K562 (cell line): ENCODE measurements around the gene AGAP3. TPM values are rescaled to one million over a fixed set of nuclear protein-coding genes. Genes with fewer than 3 reads are reported as not detected.

Experiments
- ATAC-seq: fragments of 200-7000 bp; cut with Tn5 transposase; 3 replicates; pipeline ENCODE4 v1.9.1; 2020; ENCODE audit warnings: moderate library complexity
- BruUV-seq: library from RNA; stranded (reverse); fragments of 400-500 nt; replicated peaks from 2 replicates; lab custom pipeline; 2021; lab: Mats Ljungman, UMichigan
- CTCF ChIA-PET: fragments of 300-600 bp; formaldehyde crosslinking; extraction: SDS; loops from one replicate; lab custom pipeline; 2021; ENCODE audit warnings: low intra/inter-chr PET ratio; lab: Yijun Ruan, JAX
- POLR2A ChIA-PET: fragments of 300-600, 350-650 bp; sonication (Branson Sonifier 250); formaldehyde crosslinking; extraction: SDS; loops from one replicate; lab custom pipeline; 2021; ENCODE audit warnings: antibody characterized with exemption, inconsistent platforms; lab: Yijun Ruan, JAX
- DNase-seq, 4 experiments: peaks; one replicate each; pipeline versions ENCODE4 v3.0.0 to v3.0.0-alpha.2; 2011 to 2018; ENCODE audit warnings: low spot score in 3 of 4, mixed read lengths in 3 of 4; ENCODE audit errors: extremely low read depth in 1 of 4
- FAIRE-seq: peaks from 2 replicates; lab custom pipeline; 2011; peaks lifted over from hg19 to GRCh38; lab: Jason Lieb, UNC
- H2AFZ ChIP-seq: 2 replicates; pipeline ENCODE4 v1.6.0; 2011; ENCODE audit warnings: low read depth, low read length, control low read depth, inconsistent platforms
- H3K27ac ChIP-seq: fragments of 200-600 bp; 3 replicates; pipeline ENCODE4 v1.8.0; 2011; ENCODE audit warnings: low read depth, mild to moderate bottlenecking, control low read depth, inconsistent platforms, low read length, moderate library complexity, mixed read lengths; ENCODE audit errors: extremely low read depth
- H3K27me3 ChIP-seq, 2 experiments: fragments of 300-600 bp in 1 of 2; 2 replicates in 1 of 2; 3 replicates in 1 of 2; pipeline versions ENCODE4 v1.6.0 to v1.8.0; 2011; ENCODE audit warnings: inconsistent platforms in 2 of 2, low read length in 2 of 2, mild to moderate bottlenecking in 1 of 2, mixed read lengths in 1 of 2, moderate library complexity in 1 of 2; ENCODE audit not compliant: control insufficient read depth in 2 of 2, insufficient read depth in 2 of 2
- H3K36me3 ChIP-seq: fragments of 300-600 bp; 3 replicates; pipeline ENCODE4 v1.8.0; 2011; ENCODE audit warnings: mild to moderate bottlenecking, low read length, inconsistent platforms; ENCODE audit not compliant: control insufficient read depth, insufficient read depth
- H3K4me1 ChIP-seq, 2 experiments: fragments of 200-600 bp in 1 of 2; replicated peaks in 1 of 2; 2 replicates in 1 of 2; 3 replicates in 1 of 2; pipeline versions ENCODE4 v1.5.1 to v1.8.0; 2011; ENCODE audit warnings: inconsistent platforms in 2 of 2, low read length in 2 of 2, mild to moderate bottlenecking in 1 of 2, mixed read lengths in 1 of 2, moderate library complexity in 1 of 2; ENCODE audit not compliant: control insufficient read depth in 2 of 2, insufficient read depth in 2 of 2
- H3K4me2 ChIP-seq: 2 replicates; pipeline ENCODE4 v1.6.1; 2011; ENCODE audit warnings: low read length, control low read depth, inconsistent platforms, mixed read lengths; ENCODE audit not compliant: insufficient read depth
- H3K4me3 ChIP-seq: fragments of 200-600 bp; sonication (generic), shearing (Covaris generic); 2 replicates; pipeline ENCODE4 v1.5.1; 2016; ENCODE audit warnings: control low read depth, inconsistent platforms
- H3K79me2 ChIP-seq: fragments of 200-600 bp; 3 replicates; pipeline ENCODE4 v1.8.0; 2011; ENCODE audit warnings: low read length, inconsistent platforms; ENCODE audit not compliant: control insufficient read depth, insufficient read depth
- H3K9ac ChIP-seq, 2 experiments: 2 replicates each; pipeline versions ENCODE4 v1.6.0 to v1.6.1; 2011; ENCODE audit warnings: low read depth in 2 of 2, low read length in 2 of 2, control low read depth in 1 of 2, inconsistent platforms in 1 of 2, mild to moderate bottlenecking in 1 of 2, mixed read lengths in 1 of 2; ENCODE audit not compliant: insufficient read depth in 1 of 2
- H3K9me1 ChIP-seq: one replicate; pipeline ENCODE4 v1.6.0; 2011; ENCODE audit warnings: inconsistent platforms, mild to moderate bottlenecking, low read length, moderate library complexity; ENCODE audit not compliant: control insufficient read depth, insufficient read depth
- H3K9me3 ChIP-seq: replicated peaks from 2 replicates; pipeline ENCODE4 v1.5.1; 2011; ENCODE audit warnings: low read depth, low read length, inconsistent platforms; ENCODE audit not compliant: control insufficient read depth, insufficient read depth
- H4K20me1 ChIP-seq: replicated peaks from 2 replicates; pipeline ENCODE4 v1.6.1; 2011; ENCODE audit warnings: low read length, inconsistent platforms, mixed read lengths; ENCODE audit not compliant: control insufficient read depth, insufficient read depth
- DDX20 ChIP-seq: fragments of 450-650 bp; IDR thresholded peaks from 2 replicates; pipeline ENCODE4 v1.6.1; 2016; ENCODE audit warnings: missing genetic modification characterization, low read depth, mild to moderate bottlenecking, missing compliant biosample characterization, moderate library complexity
- GMEB1 ChIP-seq: fragments of 250-450 bp; sonication (Bioruptor Pico); IDR thresholded peaks from 2 replicates; pipeline ENCODE4 v1.4.0; 2020; ENCODE audit warnings: mild to moderate bottlenecking
- HDAC8 ChIP-seq: fragments of 450-650 bp; IDR thresholded peaks from 2 replicates; pipeline ENCODE4 v1.6.1; 2016; ENCODE audit warnings: mild to moderate bottlenecking, missing genetic modification characterization, moderate library complexity, missing compliant biosample characterization
- HNRNPK ChIP-seq: fragments of 200-400 bp; formaldehyde crosslinking; IDR thresholded peaks from one replicate; pipeline ENCODE4 v1.6.1; 2018; ENCODE audit warnings: mild to moderate bottlenecking, low read depth, low read length; ENCODE audit not compliant: poor library complexity, severe bottlenecking
- LARP7 ChIP-seq: fragments of 450-650 bp; IDR thresholded peaks from 2 replicates; pipeline ENCODE4 v1.6.1; 2016
- MYC ChIP-seq, 2 experiments: fragments of 250-450 bp in 1 of 2; sonication (Bioruptor Pico) in 1 of 2; IDR thresholded peaks; 2 replicates each; pipeline versions ENCODE4 v1.5.1 to v1.6.1; 2012 to 2021; ENCODE audit warnings: low read depth in 2 of 2, borderline replicate concordance in 1 of 2, improper control_type of control experiment in 1 of 2, low read length in 1 of 2, mild to moderate bottlenecking in 1 of 2, moderate library complexity in 1 of 2
- PRMT5 ChIP-seq: sonication (generic); formaldehyde crosslinking; IDR thresholded peaks from 2 replicates; pipeline ENCODE4 v1.5.0; 2020; ENCODE audit warnings: missing genetic modification reagents
- ZNF41 ChIP-seq: fragments of 250-450 bp; sonication (Bioruptor Pico); conservative IDR thresholded peaks from 2 replicates; pipeline ENCODE4 v1.4.0; 2020; ENCODE audit warnings: mild to moderate bottlenecking
- ZNF444 ChIP-seq: fragments of 250-450 bp; sonication (Bioruptor Pico); IDR thresholded peaks from 2 replicates; pipeline ENCODE4 v1.4.0; 2020; ENCODE audit warnings: mild to moderate bottlenecking, moderate library complexity
- ZNF507 ChIP-seq: conservative IDR thresholded peaks from 2 replicates; pipeline ENCODE4 v1.6.1; 2017; ENCODE audit warnings: missing genetic modification characterization, missing compliant biosample characterization
- ZNF583 ChIP-seq: fragments of 250-450 bp; sonication (Bioruptor Pico); IDR thresholded peaks from 2 replicates; pipeline ENCODE4 v1.4.0; 2020
- ZNF589 ChIP-seq: fragments of 200-800 bp; sonication (Bioruptor generic); IDR thresholded peaks from 2 replicates; pipeline ENCODE4 v1.6.1; 2016; ENCODE audit warnings: low read depth, missing genetic modification characterization, missing compliant biosample characterization
- ZNF644 ChIP-seq: fragments of 200-800 bp; sonication (Bioruptor generic); IDR thresholded peaks from 2 replicates; pipeline ENCODE4 v1.6.1; 2016; ENCODE audit warnings: low read depth, missing genetic modification characterization, missing compliant biosample characterization
- ZNF780A ChIP-seq: fragments of 250-450 bp; sonication (Bioruptor Pico); IDR thresholded peaks from 2 replicates; pipeline ENCODE4 v1.5.0; 2021; ENCODE audit warnings: mild to moderate bottlenecking
- WGBS: fragments of 100-300 bp; shearing (Covaris generic); methylation state at CpG from one replicate; pipeline ENCODE4 v1.1.6; 2016; ENCODE audit warnings: low coverage, mixed read lengths; ENCODE audit not compliant: insufficient coverage; ENCODE audit errors: missing lambda C conversion rate; 5-methylcytosine and 5-hydroxymethylcytosine counted together
- in situ Hi-C: fragments of 300-500 bp; cut with MboI; formaldehyde crosslinking; loops from 4 replicates; pipeline ENCODE4 v1.15.0; 2018; ENCODE audit warnings: inconsistent platforms, mixed read lengths
- intact Hi-C: fragments of 100-400 bp; cut with micrococcal nuclease; formaldehyde crosslinking; loops from 2 replicates; pipeline ENCODE4 v1.14.2; 2022
- polyA plus RNA-seq, 8 experiments: library from polyadenylated mRNA; depleted of rRNA in 4 of 8; stranded (reverse) in 5 of 8; unstranded in 3 of 8; fragments of >200 nt; fragmentation: Nextera tagmentation in 2 of 8; fragmentation: Illumina TruSeq in 1 of 8; extraction: Ambion mirVana in 2 of 8; extraction: Trizol in 1 of 8; gene quantifications; 2 replicates each; pipeline versions ENCODE4 v1.2.1 to v1.2.3, GENCODE V29; 2011 to 2014; ENCODE audit warnings: inconsistent platforms in 1 of 8, missing spikeins in 1 of 8
- total RNA-seq, 7 experiments: library from RNA; depleted of rRNA in 6 of 7; stranded (reverse); fragments of >200 nt in 6 of 7; fragmentation: Illumina TruSeq in 2 of 7; extraction: Trizol in 2 of 7; gene quantifications; 2 replicates each; pipeline versions ENCODE4 v1.2.1 to v1.2.3, GENCODE V29; 2011 to 2021; ENCODE audit warnings: low replicate concordance in 1 of 7
- TF ChIP-seq, protein P1 (sequence below): sonication (generic); formaldehyde crosslinking; IDR thresholded peaks from 2 replicates; pipeline ENCODE4 v1.8.0; 2022; ENCODE audit warnings: mild to moderate bottlenecking, missing genetic modification reagents

AGAP3 gene
- total and polyA plus RNA-seq, 9 of the 15 experiments (the other 6 are each of a cell fraction or from before 2014, with no cell fraction given): 3.4 to 208 (median 62.2) TPM

DNA sequence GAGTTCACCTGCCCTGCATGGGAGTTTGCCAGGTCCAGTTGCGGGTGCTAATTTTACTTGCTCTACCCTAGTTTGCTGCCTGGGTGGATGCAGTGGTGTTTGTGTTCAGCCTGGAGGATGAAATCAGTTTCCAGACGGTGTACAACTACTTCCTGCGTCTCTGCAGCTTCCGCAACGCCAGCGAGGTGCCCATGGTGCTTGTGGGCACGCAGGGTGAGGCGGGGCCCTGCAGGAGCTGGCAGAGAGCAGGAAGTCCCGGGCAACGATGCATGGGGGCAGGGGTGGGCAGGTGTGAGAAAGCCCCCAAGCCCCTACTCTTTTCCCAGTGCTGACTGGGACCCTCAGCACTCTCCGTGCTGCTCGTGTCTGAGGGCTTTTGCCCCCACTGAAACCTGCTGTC, 31.3 kb downstream of the AGAP3 start:
- in situ Hi-C loops: no loop called here
- POLR2A ChIA-PET: interaction anchor here (0.6 to 1.2 kb wide), 3 partner anchors 19 to 66 kb away, joined by 3 to 5 read pairs (median 3); no protein-coding TSS in a partner anchor

More for the DNA sequence above, 31.3 kb downstream of the AGAP3 start:
- peaks cover 33% of the 10 kb centered on the region for H3K79me2 ChIP-seq
- intact Hi-C loops: no loop called here
- 96% methylated on average over 12 of the region's 12 CpGs for WGBS
- no peak overlapping the region for H3K4me3 ChIP-seq
- no TSS peak for BruUV-seq
- FAIRE-seq: no peak
- DNase-seq: no peak
- H3K4me1 ChIP-seq: peaks cover 15 to 59% of the 10 kb centered on the region in 2 experiments
- no peak for ATAC-seq
- CTCF ChIA-PET: no interaction called here
- H2AFZ ChIP-seq: no peak overlapping the region
- H4K20me1 ChIP-seq: peaks cover 39% of the 10 kb centered on the region
- no peak overlapping the region for H3K27ac ChIP-seq
- H3K27me3 ChIP-seq: no peaks in the 10 kb centered on the region
- peaks cover 88% of the 10 kb centered on the region; the same call in 2 of the 3 replicates for H3K36me3 ChIP-seq
- no peak for TF ChIP-seq ZNF644
- no peak for TF ChIP-seq LARP7
- no peak for TF ChIP-seq MYC (IDR thresholded peaks at IDR 0.05; ENCODE audit: low read depth, low read length)
- no peak for TF ChIP-seq MYC (CRISPR knock-in tag; IDR thresholded peaks at IDR 0.05; ENCODE audit: borderline replicate concordance, low read depth)
- no peak for TF ChIP-seq ZNF444 (CRISPR knock-in tag)
- TF ChIP-seq ZNF507 (tag): no peak
- TF ChIP-seq DDX20 (tag): no peak
- TF ChIP-seq, protein P1, sequence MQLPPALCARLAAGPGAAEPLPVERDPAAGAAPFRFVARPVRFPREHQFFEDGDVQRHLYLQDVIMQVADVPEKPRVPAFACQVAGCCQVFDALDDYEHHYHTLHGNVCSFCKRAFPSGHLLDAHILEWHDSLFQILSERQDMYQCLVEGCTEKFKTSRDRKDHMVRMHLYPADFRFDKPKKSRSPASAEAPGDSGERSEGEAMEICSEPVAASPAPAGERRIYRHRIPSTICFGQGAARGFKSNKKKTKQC (CRISPR knock-in tag): no peak
- TF ChIP-seq ZNF41 (CRISPR knock-in tag): no peak
- no peak for TF ChIP-seq HNRNPK
- TF ChIP-seq ZNF780A (CRISPR knock-in tag): no peak
- no peak for TF ChIP-seq HDAC8
- TF ChIP-seq ZNF583: no peak
- TF ChIP-seq PRMT5 (CRISPR knock-in tag): no peak
- no peak for TF ChIP-seq ZNF589 (CRISPR knock-in tag)
- no peak for TF ChIP-seq GMEB1 (CRISPR knock-in tag)
- H3K9ac ChIP-seq: no peak overlapping the region
- no peaks in the 10 kb centered on the region for H3K9me3 ChIP-seq
- no peak overlapping the region for H3K4me2 ChIP-seq
- H3K9me1 ChIP-seq: peaks cover 13% of the 10 kb centered on the region
